ENCODE data around the gene PHKB. TPM values are rescaled to one million over a fixed set of nuclear protein-coding genes. Genes with fewer than 3 reads are reported as not detected.

PHKB gene
- total RNA-seq, 4 donors from 2014 or later: 38.8 to 94.2 (median 55.7) TPM

GRCh38 chr16:47660540-47660939 lies 199.4 kb downstream of the PHKB start:
- 87 to 92% methylated on average over 3 to 4 of the region's 4 CpGs for WGBS, 2 donors (ENCODE audit: low coverage in 1 of 2)
- peaks cover 0 to 70% of the 10 kb centered on the region in 2 donors for H3K36me3 ChIP-seq
- no peak overlapping the region for H3K27ac ChIP-seq
- H3K4me3 ChIP-seq: no peak overlapping the region
- peaks cover 0 to 3% (median 0%) of the 10 kb centered on the region in 3 donors for H3K4me1 ChIP-seq
- no peaks in the 10 kb centered on the region for H3K27me3 ChIP-seq
- TF ChIP-seq POLR2A (IDR thresholded peaks at IDR 0.05): no peak
- TF ChIP-seq CTCF (IDR thresholded peaks at IDR 0.05): no peak
- TF ChIP-seq EP300 (IDR thresholded peaks at IDR 0.05): no peak
- TF ChIP-seq POLR2AphosphoS5 (IDR thresholded peaks at IDR 0.05): no peak
- no peaks in the 10 kb centered on the region for H3K9me3 ChIP-seq
- no peak for ATAC-seq

DNA sequence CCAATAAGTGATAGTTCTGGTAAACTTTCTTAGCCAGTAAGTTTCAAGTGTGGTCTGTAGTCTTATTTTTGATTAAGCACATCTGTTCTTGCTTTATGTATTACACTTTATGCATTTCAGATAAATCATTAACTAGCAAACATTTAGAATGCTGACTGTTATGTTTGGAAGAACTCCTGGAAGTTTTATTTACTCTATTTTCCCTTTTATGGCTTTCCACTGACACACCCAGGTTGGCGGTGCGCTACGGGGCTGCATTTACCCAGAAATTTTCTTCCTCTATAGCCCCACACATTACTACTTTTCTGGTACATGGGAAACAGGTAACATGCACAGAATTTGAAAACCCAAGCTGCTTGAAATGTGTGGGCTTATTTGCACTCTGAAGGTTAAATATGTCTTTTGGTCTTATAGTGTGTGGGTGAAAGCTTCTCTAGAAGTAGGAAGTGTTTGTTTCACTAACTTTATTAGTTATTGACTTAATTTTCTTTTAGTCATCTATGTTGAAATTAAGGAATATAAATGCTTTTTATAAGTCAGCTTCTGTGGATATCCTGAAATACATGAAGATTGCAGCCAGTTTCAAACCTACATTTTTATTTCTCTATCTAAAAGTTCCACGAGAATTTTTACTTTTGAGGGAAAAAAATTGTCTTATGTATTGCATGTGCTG lies 203.7 kb downstream of the PHKB start:
- WGBS, 2 donors (ENCODE audit: low coverage in 1 of 2): 56 to 60% methylated on average over 4 of the region's 4 CpGs
- no peak for ATAC-seq

GRCh38 chr16:47666434-47666833 lies 205.3 kb downstream of the PHKB start:
- Histone ChIP-seq H3K27me3 (no peaks in the 10 kb centered on the region), H3K4me1 (peaks cover 0 to 3% (median 0%) of the 10 kb centered on the region in 3 donors), H3K36me3 (peaks cover 2 to 67% of the 10 kb centered on the region in 2 donors), H3K4me3 (no peak overlapping the region), H3K9me3 (no peaks in the 10 kb centered on the region), H3K27ac (no peak overlapping the region)
- ATAC-seq: no peak
- WGBS, 2 donors (ENCODE audit: low coverage in 1 of 2): 92% methylated on average over 2 of the region's 3 CpGs
- no peak for TF ChIP-seq EP300 (IDR thresholded peaks at IDR 0.05)
- TF ChIP-seq CTCF (IDR thresholded peaks at IDR 0.05): no peak
- TF ChIP-seq POLR2AphosphoS5 (IDR thresholded peaks at IDR 0.05): no peak
- no peak for TF ChIP-seq POLR2A (IDR thresholded peaks at IDR 0.05)

More for the DNA sequence above, 203.7 kb downstream of the PHKB start:
- TF ChIP-seq POLR2A (IDR thresholded peaks at IDR 0.05) (no peak), POLR2AphosphoS5 (IDR thresholded peaks at IDR 0.05) (no peak), EP300 (IDR thresholded peaks at IDR 0.05) (no peak), CTCF (IDR thresholded peaks at IDR 0.05) (no peak)
- Histone ChIP-seq H3K4me3 (no peak overlapping the region), H3K9me3 (no peaks in the 10 kb centered on the region), H3K36me3 (peaks cover 2 to 71% of the 10 kb centered on the region in 2 donors), H3K27ac (no peak overlapping the region), H3K4me1 (peaks cover 0 to 3% (median 0%) of the 10 kb centered on the region in 3 donors), H3K27me3 (no peaks in the 10 kb centered on the region)

GRCh38 chr16:47667956-47668355 lies 206.8 kb downstream of the PHKB start:
- no peaks in the 10 kb centered on the region for H3K27me3 ChIP-seq
- peaks cover 2 to 57% of the 10 kb centered on the region in 2 donors for H3K36me3 ChIP-seq
- H3K4me1 ChIP-seq: peaks cover 0 to 3% (median 0%) of the 10 kb centered on the region in 3 donors
- H3K4me3 ChIP-seq: no peak overlapping the region
- H3K9me3 ChIP-seq: no peaks in the 10 kb centered on the region
- ATAC-seq: no peak
- H3K27ac ChIP-seq: no peak overlapping the region
- 89 to 92% methylated on average over 5 of the region's 6 CpGs for whole genome bisulfite sequencing, 2 donors (ENCODE audit: low coverage in 1 of 2)
- TF ChIP-seq POLR2A (IDR thresholded peaks at IDR 0.05) (no peak), POLR2AphosphoS5 (IDR thresholded peaks at IDR 0.05) (no peak), EP300 (IDR thresholded peaks at IDR 0.05) (no peak), CTCF (IDR thresholded peaks at IDR 0.05) (no peak)

GRCh38 chr16:47672475-47672874 lies 211.3 kb downstream of the PHKB start:
- TF ChIP-seq POLR2AphosphoS5 (IDR thresholded peaks at IDR 0.05): no peak
- Histone ChIP-seq H3K4me1 (no peaks in the 10 kb centered on the region), H3K9me3 (no peaks in the 10 kb centered on the region), H3K27ac (no peak overlapping the region), H3K27me3 (no peaks in the 10 kb centered on the region), H3K36me3 (peaks cover 7 to 71% of the 10 kb centered on the region in 2 donors), H3K4me3 (no peak overlapping the region)
- no peak for ATAC-seq

Data from gastroesophageal sphincter (tissue), 4 donors.